Measurements from ENCODE around the gene ADCY5.

ADCY5 gene

GRCh38 chr3:123405021-123405420 is 43.9 kb downstream of the ADCY5 start:
- TF ChIP-seq CTCF (IDR thresholded peaks at IDR 0.05; ENCODE audit: low read depth, low read length, missing control alignments), result no peak
- in situ Hi-C loops (cut with HindIII; ENCODE audit: low sequenced_read_pairs), result loop anchor here (5.0 kb wide), 1 partner anchor 48 kb away; no protein-coding TSS in a partner anchor
- no peak overlapping the region for H3K4me3 ChIP-seq (ENCODE audit: low read depth, low read length)
- DNase-seq (ENCODE audit: low read depth), result no peak

- no peak for DNase-seq (ENCODE audit: low read depth)
- H3K4me3 ChIP-seq (ENCODE audit: low read depth, low read length), result no peak overlapping the region
- in situ Hi-C loops (cut with HindIII; ENCODE audit: low sequenced_read_pairs), result no loop called here
- TF ChIP-seq CTCF (IDR thresholded peaks at IDR 0.05; ENCODE audit: low read depth, low read length, missing control alignments), result no peak
Measured at GRCh38 chr3:123404391-123404790, 44.5 kb downstream of the ADCY5 start.

- in situ Hi-C loops (cut with HindIII; ENCODE audit: low sequenced_read_pairs), result no loop called here
- no peak for TF ChIP-seq CTCF (IDR thresholded peaks at IDR 0.05; ENCODE audit: low read depth, low read length, missing control alignments)
- no peak for DNase-seq (ENCODE audit: low read depth)
- H3K4me3 ChIP-seq (ENCODE audit: low read depth, low read length), result no peak overlapping the region
Measured at GRCh38 chr3:123401836-123402530, 46.9 kb downstream of the ADCY5 start.

GRCh38 chr3:123400169-123400568 is 48.7 kb downstream of the ADCY5 start:
- no peak for TF ChIP-seq CTCF (IDR thresholded peaks at IDR 0.05; ENCODE audit: low read depth, low read length, missing control alignments)
- DNase-seq (ENCODE audit: low read depth), result no peak
- H3K4me3 ChIP-seq (ENCODE audit: low read depth, low read length), result no peak overlapping the region
- in situ Hi-C loops (cut with HindIII; ENCODE audit: low sequenced_read_pairs), result no loop called here

- H3K4me3 ChIP-seq (ENCODE audit: low read depth, low read length), result no peak overlapping the region
- no peak for DNase-seq (ENCODE audit: low read depth)
- no peak for TF ChIP-seq CTCF (IDR thresholded peaks at IDR 0.05; ENCODE audit: low read depth, low read length, missing control alignments)
- in situ Hi-C loops (cut with HindIII; ENCODE audit: low sequenced_read_pairs), result no loop called here
Measured at GRCh38 chr3:123399653-123400052, 49.2 kb downstream of the ADCY5 start.

- no peak overlapping the region for H3K4me3 ChIP-seq (ENCODE audit: low read depth, low read length)
- no peak for TF ChIP-seq CTCF (IDR thresholded peaks at IDR 0.05; ENCODE audit: low read depth, low read length, missing control alignments)
- in situ Hi-C loops (cut with HindIII; ENCODE audit: low sequenced_read_pairs), result no loop called here
- no peak for DNase-seq (ENCODE audit: low read depth)
Measured at GRCh38 chr3:123397921-123398785, 50.7 kb downstream of the ADCY5 start.
